Activated T-cell treated with anti-CD3 and anti-CD28 coated beads, Interleukin-2, amount 50 U/mL, for 24 hours (primary cell): Measurements from ENCODE around the gene TENT4A.

Experiments used
- DNase-seq: peaks from one replicate; pipeline ENCODE4 v3.0.0-alpha.2; 2020
- H3K27ac Mint-ChIP-seq: 2 replicates; pipeline ENCODE4 v1.8.0; 2020; ENCODE audit warnings: mild to moderate bottlenecking, mixed read lengths
- H3K27me3 Mint-ChIP-seq: 2 replicates; pipeline ENCODE4 v1.8.0; 2020; ENCODE audit warnings: mixed read lengths
- H3K36me3 Mint-ChIP-seq: 2 replicates; pipeline ENCODE4 v1.8.0; 2020; ENCODE audit warnings: low read depth, mixed read lengths
- H3K4me1 Mint-ChIP-seq: 2 replicates; pipeline ENCODE4 v1.8.0; 2020; ENCODE audit warnings: low read depth, mixed read lengths
- H3K4me3 Mint-ChIP-seq: 2 replicates; pipeline ENCODE4 v1.8.0; 2020; ENCODE audit warnings: mild to moderate bottlenecking, moderate library complexity, mixed read lengths
- H3K9me3 Mint-ChIP-seq: 2 replicates; pipeline ENCODE4 v1.8.0; 2020; ENCODE audit warnings: mixed read lengths

Gene TENT4A

GRCh38 chr5:6728795-6729183, 15.6 kb downstream of the TENT4A start:
- Mint-ChIP-seq H3K9me3 (no peaks in the 10 kb centered on the region), H3K36me3 (peaks cover 76% of the 10 kb centered on the region)

GRCh38 chr5:6729386-6730310, 16.4 kb downstream of the TENT4A start:
- Mint-ChIP-seq H3K27ac (peak overlapping the region; percentile 81), H3K36me3 (peaks cover 70% of the 10 kb centered on the region), H3K27me3 (no peaks in the 10 kb centered on the region), H3K4me1 (peaks cover 92% of the 10 kb centered on the region), H3K9me3 (no peaks in the 10 kb centered on the region), H3K4me3 (peak overlapping the region; percentile 34)
- DNase-seq, result no peak

More at GRCh38 chr5:6728795-6729183, 15.6 kb downstream of the TENT4A start:
- Mint-ChIP-seq H3K4me3 (peak overlapping the region; percentile 34), H3K27me3 (no peaks in the 10 kb centered on the region), H3K27ac (peak overlapping the region; percentile 81), H3K4me1 (peaks cover 94% of the 10 kb centered on the region)
- DNase-seq, result no peak

GRCh38 chr5:6730407-6730806, 17.2 kb downstream of the TENT4A start:
- peaks cover 95% of the 10 kb centered on the region for H3K4me1 Mint-ChIP-seq
- no peaks in the 10 kb centered on the region for H3K9me3 Mint-ChIP-seq
- H3K27me3 Mint-ChIP-seq, result no peaks in the 10 kb centered on the region
- H3K27ac Mint-ChIP-seq, result peak overlapping the region; percentile 81
- H3K4me3 Mint-ChIP-seq, result no peak overlapping the region
- DNase-seq, result no peak
- peaks cover 69% of the 10 kb centered on the region for H3K36me3 Mint-ChIP-seq

GRCh38 chr5:6730807-6731206, 17.6 kb downstream of the TENT4A start:
- H3K9me3 Mint-ChIP-seq, result no peaks in the 10 kb centered on the region
- H3K4me3 Mint-ChIP-seq, result no peak overlapping the region

GRCh38 chr5:6731465-6732237, 18.4 kb downstream of the TENT4A start:
- H3K4me3 Mint-ChIP-seq, result no peak overlapping the region
- H3K36me3 Mint-ChIP-seq, result peaks cover 66% of the 10 kb centered on the region
- H3K27me3 Mint-ChIP-seq, result no peaks in the 10 kb centered on the region
- H3K4me1 Mint-ChIP-seq, result peaks cover 95% of the 10 kb centered on the region
- H3K9me3 Mint-ChIP-seq, result no peaks in the 10 kb centered on the region
- no peak for DNase-seq
- peak overlapping the region; percentile 66 for H3K27ac Mint-ChIP-seq

More at GRCh38 chr5:6730807-6731206, 17.6 kb downstream of the TENT4A start:
- no peaks in the 10 kb centered on the region for H3K27me3 Mint-ChIP-seq
- H3K36me3 Mint-ChIP-seq, result peaks cover 67% of the 10 kb centered on the region
- DNase-seq, result no peak
- H3K27ac Mint-ChIP-seq, result no peak overlapping the region
- peaks cover 95% of the 10 kb centered on the region for H3K4me1 Mint-ChIP-seq

GRCh38 chr5:6732634-6733410, 19.6 kb downstream of the TENT4A start:
- H3K4me3 Mint-ChIP-seq, result no peak overlapping the region

GRCh38 chr5:6733411-6734242, 20.4 kb downstream of the TENT4A start:
- peaks cover 90% of the 10 kb centered on the region for H3K4me1 Mint-ChIP-seq
- no peak for DNase-seq
- no peak overlapping the region for H3K4me3 Mint-ChIP-seq

More at GRCh38 chr5:6732634-6733410, 19.6 kb downstream of the TENT4A start:
- no peak for DNase-seq
- Mint-ChIP-seq H3K27ac (peak overlapping the region; percentile 60), H3K4me1 (peaks cover 94% of the 10 kb centered on the region), H3K27me3 (no peaks in the 10 kb centered on the region), H3K36me3 (peaks cover 76% of the 10 kb centered on the region), H3K9me3 (no peaks in the 10 kb centered on the region)

GRCh38 chr5:6734243-6734700, 21.0 kb downstream of the TENT4A start:
- Mint-ChIP-seq H3K27me3 (no peaks in the 10 kb centered on the region), H3K9me3 (no peaks in the 10 kb centered on the region), H3K4me1 (peaks cover 87% of the 10 kb centered on the region), H3K4me3 (no peak overlapping the region), H3K36me3 (peaks cover 82% of the 10 kb centered on the region), H3K27ac (peak overlapping the region; percentile 95)
- no peak for DNase-seq

More at GRCh38 chr5:6733411-6734242, 20.4 kb downstream of the TENT4A start:
- peaks cover 79% of the 10 kb centered on the region for H3K36me3 Mint-ChIP-seq
- peak overlapping the region; percentile 60 for H3K27ac Mint-ChIP-seq
- H3K9me3 Mint-ChIP-seq, result no peaks in the 10 kb centered on the region
- no peaks in the 10 kb centered on the region for H3K27me3 Mint-ChIP-seq

GRCh38 chr5:6734781-6735180, 21.5 kb downstream of the TENT4A start:
- H3K27me3 Mint-ChIP-seq, result no peaks in the 10 kb centered on the region
- no peaks in the 10 kb centered on the region for H3K9me3 Mint-ChIP-seq
- H3K4me1 Mint-ChIP-seq, result peaks cover 82% of the 10 kb centered on the region
- peaks cover 82% of the 10 kb centered on the region for H3K36me3 Mint-ChIP-seq
- H3K4me3 Mint-ChIP-seq, result no peak overlapping the region
- no peak for DNase-seq
- H3K27ac Mint-ChIP-seq, result peak overlapping the region; percentile 95

- Mint-ChIP-seq H3K9me3 (no peaks in the 10 kb centered on the region), H3K4me1 (peaks cover 71% of the 10 kb centered on the region), H3K4me3 (no peak overlapping the region), H3K27me3 (no peaks in the 10 kb centered on the region), H3K27ac (peak overlapping the region; percentile 95), H3K36me3 (peaks cover 89% of the 10 kb centered on the region)
- peak; percentile 23 for DNase-seq
Measured at GRCh38 chr5:6736106-6736505, 22.9 kb downstream of the TENT4A start.

- Mint-ChIP-seq H3K4me3 (peak overlapping the region; percentile 19), H3K4me1 (peaks cover 66% of the 10 kb centered on the region), H3K9me3 (no peaks in the 10 kb centered on the region), H3K27me3 (no peaks in the 10 kb centered on the region), H3K36me3 (peaks cover 89% of the 10 kb centered on the region), H3K27ac (peak overlapping the region; percentile 95)
- DNase-seq, result no peak
Measured at GRCh38 chr5:6736524-6737042, 23.4 kb downstream of the TENT4A start.

GRCh38 chr5:6737043-6737941, 24.1 kb downstream of the TENT4A start:
- Mint-ChIP-seq H3K27me3 (no peaks in the 10 kb centered on the region), H3K36me3 (peaks cover 89% of the 10 kb centered on the region), H3K27ac (peak overlapping the region; percentile 95), H3K4me1 (peaks cover 59% of the 10 kb centered on the region), H3K4me3 (peak overlapping the region; percentile 19), H3K9me3 (no peaks in the 10 kb centered on the region)
- no peak for DNase-seq
